GM19397 (cell line): ENCODE results near the gene TTC39A.
"Not testable (repeated sequence)": the region's sequence is repeated elsewhere in the genome, so short reads cannot be mapped to it uniquely, and the experiment has no call there.

ENCODE experiments used
- ATAC-seq: cut with Tn5 transposase; IDR thresholded peaks from one replicate; pipeline ENCODE4 v1.9.1; 2021; ENCODE audit warnings: mild to moderate bottlenecking, moderate library complexity; ENCODE audit not compliant: unreplicated experiment

TTC39A gene

DNA sequence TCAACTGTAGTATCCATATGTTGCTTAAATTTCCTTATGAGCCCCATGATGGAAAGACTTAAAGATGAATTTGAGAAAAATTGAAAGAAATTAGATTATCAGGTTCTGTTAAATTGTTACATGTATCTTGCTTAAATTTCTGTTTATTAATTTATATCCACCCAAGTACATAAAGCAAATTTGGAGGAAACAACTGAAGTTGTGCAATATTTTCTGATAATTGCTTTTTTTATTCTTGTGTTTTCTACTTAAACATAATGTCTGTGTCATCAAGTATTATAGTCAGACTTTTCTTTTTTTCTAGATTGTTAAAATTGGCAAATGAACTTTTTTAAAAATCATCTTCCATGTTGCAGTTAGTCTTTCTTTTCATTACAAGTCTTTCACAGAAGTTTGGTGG lies 57.4 kb downstream of the TTC39A start:
- no peak for ATAC-seq

DNA sequence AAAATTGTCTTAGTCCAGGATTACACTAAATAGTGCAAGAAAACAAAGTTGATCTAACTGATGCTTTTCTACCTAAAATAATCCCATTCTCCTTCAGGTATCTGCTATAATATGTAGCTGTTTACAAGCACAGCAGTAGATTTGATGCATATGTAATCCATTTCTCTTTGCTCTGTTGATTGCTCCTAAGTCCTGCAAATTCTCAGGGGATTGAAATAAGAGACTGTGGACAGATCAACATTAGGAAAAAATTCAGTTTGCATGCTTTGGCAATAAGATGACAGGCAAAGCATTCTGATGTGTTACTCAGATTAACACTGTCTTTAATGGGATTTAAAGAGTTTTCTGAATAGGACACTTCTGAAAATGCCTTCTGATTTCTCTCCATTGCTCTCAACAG lies 59.6 kb downstream of the TTC39A start:
- ATAC-seq: no peak

DNA sequence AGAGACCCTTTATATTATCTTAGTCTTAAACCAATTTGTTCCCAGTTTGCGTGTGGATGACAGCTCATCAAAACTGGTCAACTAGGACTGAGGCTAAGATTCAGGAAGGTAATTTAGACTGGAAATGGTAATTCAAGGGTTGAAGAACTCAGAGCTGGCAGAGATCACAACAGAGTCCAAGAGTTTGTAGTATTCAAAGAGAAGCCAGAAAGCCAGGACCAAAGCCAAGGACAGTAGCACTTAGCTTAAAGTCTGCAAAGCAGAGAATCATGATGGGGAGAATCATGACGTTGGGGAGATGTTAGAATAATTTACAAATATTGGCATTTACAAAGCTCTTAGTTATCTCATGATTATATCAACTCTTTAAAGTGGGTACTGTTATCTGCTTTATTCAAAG lies 61.7 kb downstream of the TTC39A start:
- no peak for ATAC-seq

DNA sequence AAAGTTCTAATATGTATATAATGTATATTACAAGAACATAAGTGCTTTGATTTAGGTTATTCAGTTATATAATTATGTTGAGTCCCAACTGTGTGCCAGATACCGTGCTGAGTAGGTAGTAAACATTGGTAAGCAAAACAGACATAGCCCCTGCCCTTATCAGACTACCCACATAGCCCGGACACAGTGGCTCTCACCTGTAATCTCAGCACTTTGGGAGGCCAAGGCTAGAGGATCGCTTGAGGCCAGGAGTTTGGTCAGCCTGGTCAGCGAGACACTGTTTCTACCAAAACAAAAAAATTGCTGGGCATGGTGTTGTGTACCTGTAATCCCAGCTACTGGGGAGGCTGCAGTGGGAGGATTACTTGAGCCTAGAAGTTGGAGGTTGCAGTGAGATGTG lies 63.6 kb downstream of the TTC39A start:
- ATAC-seq: no peak

DNA sequence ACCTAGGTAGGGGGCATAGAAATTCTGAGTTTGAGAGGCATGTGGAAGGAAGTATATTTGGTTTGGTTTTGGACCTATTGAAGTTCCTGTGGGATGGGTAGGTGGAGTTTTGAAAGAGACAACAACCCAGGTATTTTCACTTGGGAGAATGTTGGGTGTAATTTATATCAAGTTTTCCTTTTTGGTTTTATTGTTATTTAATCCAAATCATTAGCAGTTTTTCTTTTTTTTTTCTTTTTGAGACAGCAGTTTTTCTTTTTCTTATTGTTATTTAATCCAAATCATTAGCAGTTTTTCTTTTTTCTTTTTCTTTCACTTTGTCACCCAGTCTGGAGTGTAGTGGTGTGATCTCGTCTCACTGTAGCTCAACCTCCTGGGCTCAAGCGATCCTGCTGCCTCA lies 64.2 kb downstream of the TTC39A start:
- no peak for ATAC-seq

DNA sequence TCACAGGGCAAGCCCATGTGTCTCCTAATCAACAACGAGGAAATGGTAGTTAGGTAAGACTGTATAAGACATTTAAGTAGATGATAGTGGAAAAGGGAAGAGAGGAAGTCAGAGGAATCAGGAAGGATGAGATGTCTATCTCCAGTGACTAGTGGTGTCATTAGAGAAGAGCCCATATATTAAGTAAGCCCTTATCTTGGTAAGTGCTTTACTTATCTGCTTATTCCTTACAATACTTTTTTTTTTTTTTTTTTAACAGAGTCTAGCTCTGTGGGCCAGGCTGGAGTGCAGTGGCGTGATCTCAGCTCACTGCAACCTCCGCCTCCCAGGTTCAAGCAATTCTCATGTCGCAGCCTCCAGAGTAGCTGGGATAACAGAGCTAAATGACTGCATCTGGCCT lies 64.7 kb downstream of the TTC39A start:
- ATAC-seq: no peak

DNA sequence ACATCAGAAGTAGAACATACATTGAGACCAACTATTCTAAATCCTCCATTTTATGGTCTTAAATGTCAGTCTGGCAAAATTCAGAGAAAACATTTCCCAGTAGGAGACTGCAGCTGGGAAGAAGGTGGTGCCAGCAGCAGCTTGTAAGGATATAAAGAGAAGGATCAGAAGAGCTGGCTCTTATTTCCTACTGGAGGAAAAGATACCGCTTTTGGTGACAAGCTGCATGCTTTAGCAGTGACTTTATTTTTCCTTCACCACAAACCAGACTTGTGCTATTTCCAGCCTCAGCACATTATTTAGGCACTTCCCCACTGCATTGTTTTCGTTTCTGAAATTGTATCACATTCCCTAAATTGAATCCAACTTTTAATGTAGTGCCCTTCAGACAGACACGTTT lies 65.9 kb downstream of the TTC39A start:
- no peak for ATAC-seq

DNA sequence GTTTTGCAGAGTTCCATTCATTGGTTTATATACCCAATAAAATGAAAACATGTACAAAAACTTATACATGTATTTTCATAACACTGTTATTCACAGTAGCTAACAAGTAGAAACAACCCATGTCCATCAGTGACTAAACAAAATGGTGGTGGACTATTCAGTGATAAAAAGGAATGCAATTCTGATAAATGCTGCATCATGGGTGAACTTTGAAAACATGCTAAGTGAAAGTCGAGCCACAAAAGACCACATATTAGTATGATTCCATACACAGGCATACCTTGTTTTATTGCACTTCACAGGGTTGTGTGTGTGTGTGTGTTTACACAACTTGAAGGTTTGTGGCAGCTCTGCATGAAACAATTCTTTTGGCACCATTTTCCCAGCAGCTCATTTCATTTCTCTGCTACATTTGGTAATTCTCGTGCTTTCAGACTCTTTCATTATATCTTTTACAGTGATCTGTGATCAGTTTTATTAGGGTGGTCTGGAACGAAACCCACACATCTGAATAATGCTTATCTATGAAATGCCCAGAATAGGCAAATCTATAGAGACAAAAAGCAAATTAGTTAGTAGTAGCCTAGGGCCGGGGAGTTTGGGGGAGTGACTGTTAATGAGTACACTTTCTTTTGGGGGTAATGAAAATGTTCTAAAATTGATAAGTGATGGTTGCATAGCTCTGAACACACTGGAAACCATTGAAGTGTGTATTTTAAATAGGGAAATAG lies 67.0 kb downstream of the TTC39A start:
- ATAC-seq: no peak

DNA sequence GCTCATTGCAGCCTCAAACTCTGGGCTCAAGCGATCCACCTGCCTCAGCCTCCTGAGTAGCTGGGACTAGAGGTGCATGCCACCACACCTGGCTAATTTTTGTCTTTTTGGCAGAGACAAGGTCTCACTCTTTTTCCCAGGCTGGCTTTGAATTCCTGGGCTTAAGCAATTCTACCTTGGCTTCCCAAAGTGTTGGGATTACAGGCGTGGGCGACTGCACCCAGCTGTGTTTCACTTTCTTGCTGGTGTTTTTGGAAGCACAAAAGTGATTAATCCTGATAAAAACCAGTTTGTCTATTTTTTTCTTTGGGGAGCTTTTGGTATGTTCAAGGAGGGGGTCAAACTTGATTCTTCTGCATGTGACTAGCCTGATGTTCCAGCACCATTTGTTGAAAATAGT lies 75.0 kb downstream of the TTC39A start:
- no peak for ATAC-seq

DNA sequence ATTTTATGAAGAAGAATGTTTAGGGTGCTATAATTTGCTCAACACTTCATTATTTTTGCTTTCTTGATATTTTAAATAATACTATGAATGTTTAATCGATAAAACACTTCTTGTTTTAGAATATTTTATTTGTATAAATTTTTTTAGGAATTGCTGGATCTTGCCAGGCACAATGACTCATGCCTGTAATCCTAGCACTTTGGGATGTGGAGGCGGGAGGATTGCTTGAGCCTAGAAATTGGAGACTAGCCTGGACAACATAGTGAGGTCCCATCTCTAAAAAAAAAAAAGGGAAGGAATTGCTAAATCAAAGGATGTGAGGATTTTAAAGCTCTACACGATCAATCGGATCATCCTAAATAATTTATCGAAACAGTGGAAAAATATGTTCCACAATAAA lies 76.7 kb downstream of the TTC39A start:
- no peak for ATAC-seq

DNA sequence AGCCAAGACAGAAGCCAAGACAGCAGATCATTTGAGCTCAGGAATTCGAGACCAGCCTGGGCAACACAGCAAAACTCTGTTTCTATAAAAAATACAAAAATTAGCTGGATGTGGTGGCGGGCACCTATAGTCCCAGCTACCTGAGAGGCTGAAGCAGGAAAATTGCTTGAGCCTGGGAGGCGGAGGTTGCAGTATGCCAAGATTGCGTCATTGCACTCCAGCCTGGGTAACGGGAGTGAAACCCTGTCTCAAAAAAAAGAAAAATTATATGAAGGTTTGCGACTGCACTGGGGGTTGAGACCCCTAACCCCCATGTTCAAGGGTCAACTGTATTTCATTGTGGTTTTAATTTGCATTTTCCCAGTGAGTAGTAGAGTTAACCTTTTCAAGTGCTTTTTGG lies 78.0 kb downstream of the TTC39A start:
- ATAC-seq: no peak

DNA sequence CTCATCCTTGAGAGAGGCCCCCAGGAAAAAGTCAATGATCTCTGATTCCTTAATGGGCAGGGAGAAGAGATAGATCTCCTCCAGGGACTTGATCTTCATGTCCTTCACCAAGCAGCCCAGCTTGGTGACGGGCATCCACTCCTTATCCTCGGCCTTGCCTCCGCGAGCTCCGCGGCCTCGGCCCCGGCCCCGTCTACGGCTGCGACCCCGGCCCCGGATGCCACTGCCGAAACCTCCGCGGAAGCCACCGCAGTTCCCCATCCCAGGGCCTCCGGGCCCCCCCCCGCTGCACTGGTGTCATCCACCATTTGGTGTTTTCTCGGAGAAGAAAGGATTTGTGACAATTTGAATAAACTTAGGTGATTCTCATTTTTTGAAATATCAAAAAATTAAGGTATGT lies 79.2 kb downstream of the TTC39A start:
- ATAC-seq: not testable (repeated sequence)

DNA sequence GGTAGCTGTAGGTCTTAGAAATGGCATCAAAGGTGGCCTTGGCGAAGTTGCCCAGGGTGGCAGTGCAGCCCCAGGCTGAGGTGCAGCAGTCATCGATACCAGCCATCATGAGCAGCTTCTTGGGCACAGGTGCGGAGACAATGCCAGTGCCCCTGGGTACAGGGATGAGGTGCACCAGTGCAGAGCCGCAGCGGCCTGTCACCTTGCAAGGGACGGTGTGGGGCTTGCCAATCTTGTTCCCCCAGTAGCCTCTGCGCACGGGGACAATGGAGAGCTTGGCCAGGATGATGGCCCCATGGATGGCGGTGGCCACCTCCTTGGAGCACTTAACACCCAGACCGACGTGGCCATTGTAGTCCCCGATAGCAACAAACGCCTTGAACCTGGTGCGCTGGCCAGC lies 79.6 kb downstream of the TTC39A start:
- ATAC-seq: not testable (repeated sequence)

DNA sequence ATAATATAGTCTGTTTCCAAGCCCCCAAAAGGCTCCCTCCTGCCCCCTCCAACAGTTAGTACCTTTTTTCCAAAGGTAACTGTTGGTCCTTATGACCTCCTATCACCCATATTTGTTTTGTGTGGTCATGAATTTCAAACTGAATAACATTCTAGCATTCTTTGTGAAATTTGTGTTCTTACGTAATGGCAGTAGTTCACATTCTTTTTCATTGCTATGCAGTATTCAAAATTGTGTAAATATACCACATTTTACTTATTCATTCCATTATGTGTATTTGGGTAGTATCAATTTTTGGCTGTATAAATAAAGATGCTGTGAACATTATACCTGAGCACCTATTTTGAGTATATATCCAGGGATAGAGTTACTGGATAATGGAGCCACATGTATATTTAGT lies 80.9 kb downstream of the TTC39A start:
- no peak for ATAC-seq

DNA sequence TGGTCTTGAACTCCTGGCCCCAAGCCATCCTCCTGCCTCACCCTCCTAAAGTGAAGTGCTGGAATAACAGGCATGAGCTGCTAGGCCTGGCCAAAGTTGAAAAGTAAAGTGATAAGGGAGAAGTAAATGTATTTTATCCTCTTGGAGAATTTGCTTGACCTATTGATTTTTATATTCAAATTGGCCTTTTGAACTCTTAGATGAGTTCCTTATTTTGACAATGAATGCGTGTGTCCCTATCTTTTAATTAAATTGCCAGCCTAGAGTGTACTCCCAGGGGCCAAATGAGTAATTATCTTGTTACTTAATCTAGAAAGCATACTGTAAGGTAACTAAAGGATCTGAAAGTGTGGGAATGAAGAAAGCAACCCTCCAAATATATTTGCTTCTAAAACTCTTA lies 82.9 kb downstream of the TTC39A start:
- ATAC-seq: no peak

DNA sequence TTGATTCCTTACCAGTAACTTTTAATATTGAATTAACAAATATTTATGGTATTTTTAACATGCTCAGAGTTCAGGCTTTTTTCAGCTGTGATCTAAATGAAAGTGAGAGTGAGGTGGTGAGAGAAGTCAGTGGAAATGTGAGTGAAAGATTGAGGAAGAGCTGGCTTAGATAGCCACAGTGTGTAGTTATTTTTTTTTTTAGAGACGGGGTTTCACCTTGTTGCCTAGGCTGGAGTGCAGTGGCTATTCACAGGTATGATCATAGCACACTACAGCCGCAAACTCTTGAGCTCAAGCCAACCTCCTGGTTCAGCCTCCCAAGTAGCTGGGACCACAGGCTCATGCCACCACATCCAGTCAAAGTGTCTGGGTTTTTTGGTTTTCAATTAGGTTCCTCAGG lies 83.3 kb downstream of the TTC39A start:
- ATAC-seq: no peak

DNA sequence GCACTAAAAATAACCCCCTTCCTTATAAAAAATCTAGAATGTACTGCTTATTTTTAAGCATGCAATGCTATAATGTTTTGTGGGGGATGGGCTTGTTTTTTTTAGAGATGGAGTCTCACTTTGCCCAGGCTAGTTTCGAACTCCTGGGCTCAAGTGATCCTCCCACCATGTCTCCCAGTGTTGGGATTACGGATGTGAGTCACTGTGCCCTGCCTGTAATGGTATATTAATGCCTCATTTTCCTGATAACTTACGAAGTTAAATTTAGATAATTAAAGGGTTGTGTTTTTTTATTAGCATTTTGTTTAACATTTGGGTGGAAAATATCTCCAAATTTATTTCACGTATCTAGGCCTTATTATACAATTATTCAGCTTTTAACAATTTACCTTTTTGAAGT lies 87.8 kb downstream of the TTC39A start:
- no peak for ATAC-seq

DNA sequence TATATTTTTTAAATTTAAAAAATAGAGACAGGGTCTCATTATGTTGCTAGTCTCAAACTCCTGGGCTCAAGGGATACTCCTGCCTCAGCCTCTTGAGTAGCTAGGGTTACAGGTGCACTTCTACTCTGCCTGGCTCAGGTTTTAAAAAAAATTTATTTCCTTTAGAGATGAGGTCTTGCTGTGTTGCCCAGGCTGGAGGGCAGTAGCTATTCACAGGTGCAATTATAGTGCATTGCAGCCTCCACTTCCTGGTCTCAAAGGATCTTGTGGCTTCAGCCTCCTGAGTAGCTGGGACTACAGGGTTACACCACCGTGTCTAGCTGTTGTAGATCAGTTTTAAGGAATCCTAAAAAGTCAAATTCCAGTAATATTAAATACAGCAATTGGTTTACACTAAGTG lies 89.2 kb downstream of the TTC39A start:
- no peak for ATAC-seq

DNA sequence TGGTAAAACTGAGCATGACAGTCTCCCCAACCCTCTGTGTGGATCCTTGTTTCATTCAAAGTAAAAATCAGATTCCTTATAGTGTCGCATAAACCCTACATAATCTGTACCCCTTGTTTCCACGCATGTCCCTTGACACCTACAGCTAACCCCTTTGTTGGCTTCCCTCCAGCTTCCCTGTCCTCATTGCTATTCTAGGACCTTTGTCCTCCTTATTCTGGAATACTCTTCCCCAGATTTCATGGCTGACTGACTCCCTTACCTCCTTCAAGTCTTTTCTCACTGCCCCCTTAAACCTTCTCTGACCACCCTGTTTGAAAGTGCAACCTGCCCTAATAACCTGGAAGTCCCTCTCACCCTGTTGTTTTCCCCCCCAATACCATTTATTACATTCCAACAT lies 90.3 kb downstream of the TTC39A start:
- no peak for ATAC-seq

DNA sequence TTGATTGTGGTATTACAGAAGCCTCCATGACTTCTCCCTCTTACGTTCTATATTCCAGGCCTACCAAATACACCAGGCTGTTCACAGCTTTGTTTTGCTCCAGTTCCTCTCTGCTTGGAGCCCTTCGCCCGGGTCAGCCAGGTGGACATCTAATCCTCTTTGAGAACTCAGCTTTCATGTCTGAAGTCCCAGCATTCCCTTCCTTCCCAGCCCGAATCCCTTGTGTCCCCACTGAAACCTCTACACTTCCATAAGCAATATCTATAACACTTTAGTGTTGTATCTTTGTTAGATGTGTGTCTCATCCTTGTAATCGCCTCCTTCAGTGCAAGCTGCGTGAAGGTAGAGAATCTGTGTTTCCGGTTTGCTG lies 92.3 kb downstream of the TTC39A start:
- ATAC-seq: no peak

DNA sequence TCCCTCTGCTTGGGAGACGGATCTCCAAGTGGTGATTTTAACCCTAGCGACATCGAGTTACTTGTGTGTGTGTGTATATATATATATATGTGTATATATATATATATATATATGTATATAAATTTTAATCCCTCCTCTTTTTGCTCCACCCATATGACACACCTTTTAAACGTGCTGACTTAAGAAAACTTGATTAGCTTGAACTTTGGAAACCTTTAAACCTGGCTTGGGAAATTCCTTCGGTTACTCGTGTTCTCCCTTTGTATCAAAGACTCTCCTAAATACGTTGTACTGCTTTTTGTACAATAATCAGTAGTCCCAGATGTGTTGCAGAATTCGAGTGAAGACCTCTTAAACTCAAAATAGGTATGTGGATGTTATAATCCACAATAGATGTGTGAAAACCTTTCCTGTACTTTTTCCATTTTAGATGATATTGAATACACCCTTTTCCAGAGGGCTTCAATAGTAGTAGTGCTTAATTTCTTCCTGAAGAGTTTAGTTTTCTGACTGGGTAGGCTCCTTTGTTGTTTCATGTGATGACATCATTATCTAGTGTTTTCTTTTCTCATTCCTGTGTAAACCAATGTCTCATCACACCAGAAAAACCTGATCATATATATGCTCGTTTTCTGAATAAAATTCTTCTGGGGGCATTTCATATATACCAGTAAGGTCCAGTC lies 92.9 kb downstream of the TTC39A start:
- ATAC-seq: no peak
